Common myeloid progenitor, CD34-positive (primary cell): Measurements from ENCODE around the gene AKAP6.
A peak's percentile ranks its signal among the peaks of the same experiment; 100 is the strongest.

Source experiments
- CTCF ChIA-PET: fragments of 350-600 bp; sonication (Branson Sonifier 250); formaldehyde crosslinking; loops from one replicate; lab custom pipeline; 2021; ENCODE audit warnings: antibody characterized with exemption; lab: Charles Lee
- POLR2A ChIA-PET: fragments of 350-600 bp; sonication (Branson Sonifier 250); formaldehyde crosslinking; loops from one replicate; lab custom pipeline; 2021; ENCODE audit warnings: antibody characterized with exemption; lab: Charles Lee
- DNase-seq, 3 donors: peaks; one replicate each; pipeline versions ENCODE4 v3.0.0 to v3.0.0-alpha.2; 2013
- H3K27ac ChIP-seq, 2 experiments: 1 replicate in 1 of 2; 2 replicates in 1 of 2; pipeline ENCODE4 v1.7.0; 2013; ENCODE audit warnings: inconsistent platforms in 2 of 2, low read length in 2 of 2, mild to moderate bottlenecking in 2 of 2, low read depth in 1 of 2, moderate library complexity in 1 of 2; ENCODE audit not compliant: severe bottlenecking in 2 of 2, insufficient read depth in 1 of 2, poor library complexity in 1 of 2
- H3K27me3 ChIP-seq, 5 experiments: replicated peaks in 2 of 5; 1 replicate in 3 of 5; 2 replicates in 2 of 5; pipeline versions ENCODE4 v1.6.1 to v1.7.0; 2013; ENCODE audit warnings: low read length in 4 of 5, mild to moderate bottlenecking in 2 of 5, moderate library complexity in 2 of 5, inconsistent platforms in 1 of 5; ENCODE audit not compliant: insufficient read depth in 5 of 5, control insufficient read depth in 4 of 5
- H3K36me3 ChIP-seq, 4 experiments: 1 replicate in 2 of 4; 2 replicates in 2 of 4; pipeline versions ENCODE4 v1.6.1 to v1.7.0; 2013; ENCODE audit warnings: low read length in 3 of 4, control low read depth in 1 of 4, mild to moderate bottlenecking in 1 of 4; ENCODE audit not compliant: control insufficient read depth in 4 of 4, insufficient read depth in 4 of 4
- H3K4me1 ChIP-seq, 4 experiments: 1 replicate in 3 of 4; 2 replicates in 1 of 4; pipeline versions ENCODE4 v1.6.1 to v1.7.1; 2013; ENCODE audit warnings: low read length in 3 of 4, mild to moderate bottlenecking in 3 of 4, control low read depth in 1 of 4, inconsistent platforms in 1 of 4, moderate library complexity in 1 of 4; ENCODE audit not compliant: control insufficient read depth in 4 of 4, insufficient read depth in 4 of 4; ENCODE audit errors: control extremely low read depth in 1 of 4
- H3K4me3 ChIP-seq, 7 experiments: 1 replicate in 4 of 7; 2 replicates in 3 of 7; pipeline versions ENCODE4 v1.5.1 to v1.7.0; 2013; ENCODE audit warnings: mild to moderate bottlenecking in 7 of 7, low read length in 6 of 7, moderate library complexity in 6 of 7, inconsistent platforms in 2 of 7, low read depth in 2 of 7, control low read depth in 1 of 7; ENCODE audit not compliant: insufficient read depth in 4 of 7, control insufficient read depth in 1 of 7; ENCODE audit errors: extremely low read depth in 1 of 7
- H3K9me3 ChIP-seq, 5 experiments: 1 replicate in 4 of 5; 2 replicates in 1 of 5; pipeline versions ENCODE4 v1.6.1 to v1.7.1; 2013; ENCODE audit warnings: low read length in 4 of 5, mild to moderate bottlenecking in 2 of 5, inconsistent platforms in 1 of 5, low read depth in 1 of 5, moderate library complexity in 1 of 5; ENCODE audit not compliant: control insufficient read depth in 4 of 5, insufficient read depth in 2 of 5; ENCODE audit errors: control extremely low read depth in 1 of 5
- WGBS: methylation state at CpG from one replicate; pipeline ENCODE4 v1.1.5; 2013; ENCODE audit not compliant: insufficient coverage; 5-methylcytosine and 5-hydroxymethylcytosine counted together

The AKAP6 gene

DNA sequence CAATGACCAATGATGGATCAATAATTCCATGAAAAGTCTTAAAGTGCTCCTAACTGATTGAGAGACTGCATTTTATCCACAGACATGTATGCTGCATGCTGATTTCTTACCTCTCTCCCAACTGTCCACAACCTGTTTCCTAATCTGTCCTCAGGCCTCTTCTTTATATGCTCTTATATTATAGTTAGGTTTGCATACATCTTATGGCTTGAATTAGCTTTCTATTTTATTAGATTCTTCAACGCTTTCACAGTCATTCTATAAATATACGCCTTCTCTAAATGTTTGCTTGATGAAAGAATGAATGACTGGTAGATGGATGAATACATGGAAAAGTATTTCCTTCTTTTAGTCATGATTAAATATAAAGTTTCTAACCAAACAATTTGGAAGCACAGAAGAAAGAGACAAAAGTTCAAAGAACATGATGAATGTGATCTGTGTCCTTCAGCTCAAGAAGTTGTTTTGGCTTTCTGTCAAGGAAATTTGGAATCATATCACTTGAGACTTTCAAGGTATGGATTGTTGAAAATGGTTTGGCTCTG lies 517.8 kb downstream of the AKAP6 start:
- no peaks in the 10 kb centered on the region for H3K27me3 ChIP-seq
- H3K4me1 ChIP-seq = no peaks in the 10 kb centered on the region
- WGBS = no CpG with 5 or more reads among the region's 2 CpGs
- no peak overlapping the region for H3K27ac ChIP-seq
- CTCF ChIA-PET = no interaction called here
- H3K36me3 ChIP-seq = no peaks in the 10 kb centered on the region
- no peak for DNase-seq
- H3K4me3 ChIP-seq = no peak overlapping the region
- POLR2A ChIA-PET = no interaction called here
- no peaks in the 10 kb centered on the region for H3K9me3 ChIP-seq

DNA sequence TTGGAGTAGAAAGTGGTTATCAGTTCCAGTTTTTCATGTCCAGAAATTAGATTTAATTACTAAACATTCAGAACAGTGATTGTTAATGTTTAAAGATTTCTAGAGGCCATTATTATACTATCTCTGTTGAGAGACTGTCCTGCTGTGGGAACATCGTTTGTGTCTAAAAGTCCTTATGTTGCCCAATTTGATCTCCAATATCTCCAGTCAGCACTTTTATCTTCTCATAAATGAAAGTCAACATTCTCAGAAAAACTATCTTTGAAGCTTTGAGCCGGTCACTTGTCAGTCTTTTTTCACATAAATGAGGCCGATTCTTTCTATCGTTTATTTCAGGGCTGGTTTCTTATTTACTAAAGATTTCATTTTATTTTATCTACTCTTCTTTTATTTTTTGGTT lies 518.8 kb downstream of the AKAP6 start:
- Histone ChIP-seq H3K4me3 (no peak overlapping the region), H3K27ac (no peak overlapping the region), H3K36me3 (no peaks in the 10 kb centered on the region), H3K27me3 (no peaks in the 10 kb centered on the region), H3K9me3 (no peaks in the 10 kb centered on the region), H3K4me1 (no peaks in the 10 kb centered on the region)
- 100% methylated on average over 2 of the region's 4 CpGs for WGBS
- DNase-seq = no peak
- ChIA-PET CTCF (no interaction called here), POLR2A (no interaction called here)

DNA sequence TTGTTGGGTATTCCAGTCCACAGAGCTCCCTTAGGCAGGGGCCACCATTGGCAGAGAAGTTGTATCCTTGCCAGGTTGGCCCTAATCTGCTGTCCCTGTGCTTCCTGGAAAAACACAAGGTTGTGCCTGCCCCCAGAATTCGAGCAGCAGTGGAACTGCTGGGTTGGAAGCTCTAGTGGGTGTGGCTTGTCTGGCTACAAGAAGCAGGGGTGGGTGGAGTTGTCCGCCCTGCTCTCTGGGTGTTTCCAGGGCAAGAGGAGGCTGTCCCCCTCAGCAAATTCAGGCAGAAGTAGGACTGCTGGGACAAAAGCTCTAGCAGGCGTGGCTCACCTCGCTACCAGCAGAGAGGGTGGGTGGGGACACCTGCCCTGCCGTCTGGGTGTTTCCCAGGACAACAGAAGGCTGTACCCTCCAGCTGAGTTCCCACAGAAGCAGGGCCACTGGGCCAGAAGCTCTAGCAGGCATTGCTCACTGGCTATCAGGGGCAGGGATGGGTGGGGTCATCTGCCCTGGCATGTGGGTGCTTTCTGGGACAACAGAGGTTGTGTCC lies 536.8 kb downstream of the AKAP6 start:
- CTCF ChIA-PET = no interaction called here
- no peak for DNase-seq

DNA sequence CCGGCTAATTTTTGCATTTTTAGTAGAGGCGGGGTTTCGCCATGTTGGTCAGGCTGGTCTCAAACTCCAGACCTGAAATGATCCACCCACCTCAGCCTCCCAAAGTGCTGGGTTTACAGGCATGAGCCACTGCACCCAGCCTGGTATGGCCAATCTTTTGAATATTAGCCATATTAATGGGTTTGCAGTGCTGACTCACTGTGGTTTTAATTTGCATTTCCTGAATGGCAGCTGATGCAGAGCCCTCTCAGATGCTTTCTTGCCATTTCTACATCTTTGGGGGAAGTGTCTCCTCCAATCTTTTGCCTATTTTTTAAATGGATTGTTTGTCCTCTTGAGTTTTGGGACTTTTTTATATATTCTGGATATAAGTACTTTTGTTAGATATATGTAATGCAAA lies 554.1 kb downstream of the AKAP6 start:
- POLR2A ChIA-PET = no interaction called here
- Histone ChIP-seq H3K4me3 (no peak overlapping the region), H3K9me3 (no peaks in the 10 kb centered on the region), H3K27me3 (no peaks in the 10 kb centered on the region), H3K4me1 (no peaks in the 10 kb centered on the region), H3K27ac (no peak overlapping the region), H3K36me3 (no peaks in the 10 kb centered on the region)
- CTCF ChIA-PET = no interaction called here
- 90% methylated on average over 2 of the region's 3 CpGs for whole genome bisulfite sequencing
- DNase-seq = peak in 2 of 3 donors; percentile 1 to 28

More for the DNA sequence above, 536.8 kb downstream of the AKAP6 start:
- Histone ChIP-seq H3K9me3 (peaks cover 0 to 4% (median 0%) of the 10 kb centered on the region in 5 experiments), H3K27ac (no peak overlapping the region), H3K36me3 (no peaks in the 10 kb centered on the region), H3K27me3 (peaks cover 0 to 2% (median 0%) of the 10 kb centered on the region in 5 experiments), H3K4me1 (no peaks in the 10 kb centered on the region), H3K4me3 (no peak overlapping the region)
- POLR2A ChIA-PET = no interaction called here
- WGBS = 92% methylated on average over 4 of the region's 5 CpGs
